Stimulated activated CD8-positive, alpha-beta memory T cell treated with anti-CD3 and anti-CD28 coated beads, Interleukin-7, amount 100 ng/mL, for 4 hours (primary cell): Measurements from ENCODE around the gene KIR3DL1.
"Not testable (repeated sequence)": the region's sequence is repeated elsewhere in the genome, so short reads cannot be mapped to it uniquely, and the experiment has no call there.

Experiments
- DNase-seq, 2 donors: peaks; one replicate each; pipeline ENCODE4 v3.0.0-alpha.2; 2020; ENCODE audit warnings: low read depth in 2 of 2

Gene KIR3DL1

GRCh38 chr19:54814571-54814970, 1.7 kb upstream of the KIR3DL1 start:
- DNase-seq: not testable (repeated sequence)

GRCh38 chr19:54817670-54818536, 1.6 kb downstream of the KIR3DL1 start:
- no peak for DNase-seq

DNA sequence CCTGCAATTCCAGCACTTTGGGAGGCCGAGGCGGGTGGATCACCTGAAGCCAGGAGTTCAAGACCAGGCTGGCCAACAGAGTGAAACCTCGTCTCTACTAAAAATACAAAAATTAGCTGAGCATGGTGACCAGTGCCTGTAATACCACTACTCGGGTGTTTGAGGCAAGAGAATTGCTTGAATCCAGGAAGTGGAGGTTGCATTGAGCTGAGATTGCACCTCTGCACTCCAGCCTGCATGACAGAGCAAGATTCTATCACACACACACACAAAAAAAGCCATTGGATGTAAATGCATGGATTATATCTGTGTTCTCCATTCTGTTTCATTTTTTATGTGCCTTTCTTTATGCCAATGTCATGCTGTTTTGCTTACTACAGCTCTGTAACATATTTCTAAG, 8.1 kb downstream of the KIR3DL1 start:
- DNase-seq: not testable (repeated sequence)

DNA sequence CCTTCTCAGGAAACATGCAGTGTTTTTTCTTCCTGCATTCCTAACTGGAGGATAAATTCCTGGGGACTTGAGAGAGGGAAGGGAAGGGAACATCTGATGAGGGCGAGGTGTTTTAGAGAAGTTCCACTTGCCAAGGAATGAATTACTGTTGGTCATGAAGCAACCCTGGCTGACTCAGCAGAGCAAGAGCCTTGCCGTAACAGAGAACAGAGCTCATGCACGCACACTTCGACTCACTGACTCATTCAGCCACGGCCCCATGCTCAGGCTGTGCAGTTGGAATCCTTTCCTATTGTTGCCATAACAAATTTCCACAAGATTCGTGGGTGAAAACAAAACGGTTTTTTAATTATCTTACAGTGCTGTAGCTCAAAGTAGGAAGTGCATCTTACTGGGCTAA, 9.1 kb downstream of the KIR3DL1 start:
- not testable (repeated sequence) for DNase-seq

- not testable (repeated sequence) for DNase-seq
Observed at GRCh38 chr19:54828064-54828463, 11.8 kb downstream of the KIR3DL1 start.

DNA sequence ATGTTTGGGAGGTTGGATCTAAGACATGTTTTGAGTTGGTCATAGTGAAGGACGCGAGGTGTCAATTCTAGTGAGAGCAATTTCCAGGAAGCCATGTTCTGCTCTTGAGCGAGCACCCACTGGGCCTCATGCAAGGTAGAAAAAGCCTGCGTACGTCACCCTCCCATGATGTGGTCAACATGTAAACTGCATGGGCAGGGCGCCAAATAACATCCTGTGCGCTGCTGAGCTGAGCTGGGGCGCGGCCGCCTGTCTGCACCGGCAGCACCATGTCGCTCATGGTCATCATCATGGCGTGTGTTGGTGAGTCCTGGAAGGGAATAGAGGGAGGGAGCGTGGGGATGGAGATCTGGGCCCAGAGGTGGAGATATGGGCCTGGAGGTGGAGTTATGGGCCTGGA, 16.2 kb downstream of the KIR3DL1 start, which contains the start of gene KIR2DS4:
TSS of gene KIR2DS4 (plus strand) at position 181 of the 400 bp plus-strand sequence.
- not testable (repeated sequence) for DNase-seq

GRCh38 chr19:54835126-54835525, 18.9 kb downstream of the KIR3DL1 start:
- DNase-seq: peak in 1 of 2 donors; percentile 21

GRCh38 chr19:54837522-54837921, 21.3 kb downstream of the KIR3DL1 start:
- DNase-seq: not testable (repeated sequence)

DNA sequence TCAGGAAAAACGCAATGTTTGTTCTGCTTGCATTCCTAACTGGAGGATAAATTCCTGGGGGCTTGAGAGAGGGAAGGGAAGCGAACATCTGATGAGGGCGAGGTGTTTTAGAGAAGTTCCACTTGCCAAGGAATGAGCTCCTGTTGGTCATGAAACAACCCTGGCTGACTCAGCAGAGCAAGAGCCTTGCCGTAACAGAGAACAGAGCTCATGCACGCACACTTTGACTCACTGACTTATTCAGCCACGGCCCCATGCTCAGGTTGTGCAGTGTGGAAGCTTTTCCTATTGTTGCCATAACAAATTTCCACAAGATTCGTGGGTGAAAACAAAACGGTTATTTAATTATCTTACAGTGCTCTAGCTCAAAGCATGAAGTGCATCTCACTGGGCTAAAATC, 26.9 kb downstream of the KIR3DL1 start:
- not testable (repeated sequence) for DNase-seq

GRCh38 chr19:54850061-54850640, 33.9 kb downstream of the KIR3DL1 start, which contains the start of gene KIR3DL2:
KIR3DL2 (plus strand) TSS chr19:54850443; CDS start chr19:54850476, 33 bp downstream.
- peak in 1 of 2 donors; percentile 21 for DNase-seq

DNA sequence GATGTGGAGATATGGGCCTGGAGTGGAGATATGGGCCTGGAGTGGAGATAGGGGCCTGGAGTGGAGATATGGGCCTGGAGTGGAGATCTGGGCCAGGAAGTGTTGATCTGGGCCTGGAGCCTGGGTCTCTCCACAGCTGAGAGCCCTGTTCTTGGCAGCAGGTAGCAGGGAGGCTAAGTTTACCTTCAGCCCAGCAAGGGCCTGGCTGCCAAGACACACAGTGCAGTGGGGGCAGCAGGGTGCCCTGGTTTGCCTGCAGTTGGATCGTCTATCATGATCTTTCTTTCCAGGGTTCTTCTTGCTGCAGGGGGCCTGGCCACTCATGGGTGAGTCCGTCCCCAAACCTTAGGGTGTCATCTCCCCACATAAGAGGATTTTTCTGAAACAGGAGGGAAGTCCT, 34.7 kb downstream of the KIR3DL1 start:
- DNase-seq: no peak

DNA sequence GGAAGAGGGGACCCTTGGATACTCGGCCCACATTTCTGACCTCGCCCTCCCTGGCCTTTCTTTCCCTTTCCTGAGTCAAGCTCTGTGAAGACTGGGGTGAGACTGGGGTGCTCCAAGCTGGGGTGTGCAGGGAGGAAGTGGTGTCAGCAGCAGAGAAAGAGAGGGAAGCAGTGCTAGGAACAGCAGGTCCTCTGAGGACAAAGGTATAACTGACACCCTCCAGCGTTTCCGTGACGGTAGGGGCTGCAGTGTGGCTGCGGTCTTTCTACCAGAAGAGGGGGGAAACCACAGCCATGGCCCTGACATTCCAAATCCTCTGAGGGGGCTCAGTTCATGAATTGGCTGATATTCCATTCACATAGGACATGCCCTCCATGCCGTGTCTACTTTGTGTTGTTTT, 35.1 kb downstream of the KIR3DL1 start:
- no peak for DNase-seq

GRCh38 chr19:54855241-54855640, 39.0 kb downstream of the KIR3DL1 start:
- DNase-seq: not testable (repeated sequence)

- DNase-seq: not testable (repeated sequence)
Observed at GRCh38 chr19:54858476-54858875, 42.2 kb downstream of the KIR3DL1 start.

DNA sequence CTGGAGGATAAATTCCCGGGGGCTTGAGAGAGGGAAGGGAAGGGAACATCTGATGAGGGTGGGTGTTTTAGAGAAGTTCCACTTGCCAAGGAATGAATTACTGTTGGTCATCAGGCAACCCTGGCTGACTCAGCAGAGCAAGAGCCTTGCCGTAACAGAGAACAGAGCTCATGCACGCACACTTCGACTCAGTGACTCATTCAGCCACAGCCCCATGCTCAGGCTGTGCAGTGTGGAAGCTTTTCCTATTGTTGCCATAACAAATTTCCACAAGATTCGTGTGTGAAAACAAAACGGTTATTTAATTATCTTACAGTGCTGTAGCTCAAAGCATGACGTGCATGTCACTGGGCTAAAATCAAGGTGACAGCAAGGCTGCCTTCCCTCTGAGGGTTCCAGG, 43.2 kb downstream of the KIR3DL1 start:
- DNase-seq: not testable (repeated sequence)

GRCh38 chr19:54863459-54863858, 47.2 kb downstream of the KIR3DL1 start:
- not testable (repeated sequence) for DNase-seq

- DNase-seq: no peak
Observed at GRCh38 chr19:54871696-54872095, 55.4 kb downstream of the KIR3DL1 start.

DNA sequence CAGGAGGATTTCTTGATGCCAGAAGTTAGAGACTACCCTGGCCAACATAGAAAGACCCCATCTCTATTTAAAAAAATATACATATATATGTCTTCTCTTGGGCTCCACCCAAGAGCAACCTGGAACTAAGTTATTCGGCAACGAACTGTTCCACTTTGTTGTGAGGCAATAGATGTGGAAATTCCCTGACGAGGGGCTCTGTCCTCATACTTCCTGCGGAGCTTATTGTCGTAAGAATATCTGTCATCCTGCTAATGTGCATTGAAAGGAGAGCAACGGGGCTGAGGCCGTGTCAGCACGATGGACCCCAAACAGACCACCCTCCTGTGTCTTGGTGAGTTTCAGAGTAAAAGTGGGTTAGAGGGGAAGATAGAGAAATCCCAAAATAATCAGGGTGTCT, 57.7 kb downstream of the KIR3DL1 start, which contains the start of gene FCAR:
TSS of gene FCAR (plus strand) at position 246 of the 400 bp plus-strand sequence. CDS start at position 301, 55 bp downstream.
- DNase-seq: no peak

GRCh38 chr19:54875506-54875905, 59.2 kb downstream of the KIR3DL1 start:
- DNase-seq: no peak

DNA sequence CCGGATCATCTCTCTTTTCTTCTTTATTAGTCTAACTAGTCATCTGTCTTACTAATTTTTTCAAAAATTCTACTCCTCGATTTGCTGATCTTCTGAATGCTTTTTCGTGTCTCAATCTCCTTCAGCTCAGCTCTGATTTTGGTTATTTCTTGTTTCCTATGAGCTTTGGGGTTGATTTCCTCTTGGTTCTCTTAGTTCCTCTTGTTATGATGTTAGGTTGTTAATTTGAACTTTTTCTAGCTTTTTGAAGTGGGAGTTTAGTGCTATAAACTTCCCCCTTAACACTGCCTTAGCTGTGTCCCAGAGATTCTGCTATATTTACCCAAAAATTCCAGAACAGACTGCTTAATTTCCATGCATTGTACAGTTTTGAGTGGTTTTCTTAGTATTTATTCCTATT, 61.2 kb downstream of the KIR3DL1 start:
- DNase-seq: no peak
